Measurements from ENCODE around the gene PDE1C. TPM values are rescaled to one million over a fixed set of nuclear protein-coding genes. Genes with fewer than 3 reads are reported as not detected.

Gene PDE1C
- total RNA-seq, 1 donor from 2014 or later: 15.5 TPM

GRCh38 chr7:31716355-31716754, 353.9 kb downstream of the PDE1C start:
- Histone ChIP-seq H3K4me3 (no peak overlapping the region), H3K27ac (no peak overlapping the region), H3K4me1 (no peaks in the 10 kb centered on the region), H3K27me3 (ENCODE audit: low read depth) (no peaks in the 10 kb centered on the region), H3K36me3 (no peaks in the 10 kb centered on the region), H3K9me3 (no peaks in the 10 kb centered on the region)
- TF ChIP-seq, protein P1, sequence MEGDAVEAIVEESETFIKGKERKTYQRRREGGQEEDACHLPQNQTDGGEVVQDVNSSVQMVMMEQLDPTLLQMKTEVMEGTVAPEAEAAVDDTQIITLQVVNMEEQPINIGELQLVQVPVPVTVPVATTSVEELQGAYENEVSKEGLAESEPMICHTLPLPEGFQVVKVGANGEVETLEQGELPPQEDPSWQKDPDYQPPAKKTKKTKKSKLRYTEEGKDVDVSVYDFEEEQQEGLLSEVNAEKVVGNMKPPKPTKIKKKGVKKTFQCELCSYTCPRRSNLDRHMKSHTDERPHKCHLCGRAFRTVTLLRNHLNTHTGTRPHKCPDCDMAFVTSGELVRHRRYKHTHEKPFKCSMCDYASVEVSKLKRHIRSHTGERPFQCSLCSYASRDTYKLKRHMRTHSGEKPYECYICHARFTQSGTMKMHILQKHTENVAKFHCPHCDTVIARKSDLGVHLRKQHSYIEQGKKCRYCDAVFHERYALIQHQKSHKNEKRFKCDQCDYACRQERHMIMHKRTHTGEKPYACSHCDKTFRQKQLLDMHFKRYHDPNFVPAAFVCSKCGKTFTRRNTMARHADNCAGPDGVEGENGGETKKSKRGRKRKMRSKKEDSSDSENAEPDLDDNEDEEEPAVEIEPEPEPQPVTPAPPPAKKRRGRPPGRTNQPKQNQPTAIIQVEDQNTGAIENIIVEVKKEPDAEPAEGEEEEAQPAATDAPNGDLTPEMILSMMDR (IDR thresholded peaks at IDR 0.05): no peak
- ATAC-seq (no peak), DNase-seq (no peak)
- intact Hi-C loops (cut with DNase I): no loop called here

- intact Hi-C loops (cut with DNase I): no loop called here
- no peak overlapping the region for H3K4me3 ChIP-seq
- TF ChIP-seq, protein P1 (IDR thresholded peaks at IDR 0.05): no peak
Measured at GRCh38 chr7:31710171-31710570, 360.0 kb downstream of the PDE1C start.

DNA sequence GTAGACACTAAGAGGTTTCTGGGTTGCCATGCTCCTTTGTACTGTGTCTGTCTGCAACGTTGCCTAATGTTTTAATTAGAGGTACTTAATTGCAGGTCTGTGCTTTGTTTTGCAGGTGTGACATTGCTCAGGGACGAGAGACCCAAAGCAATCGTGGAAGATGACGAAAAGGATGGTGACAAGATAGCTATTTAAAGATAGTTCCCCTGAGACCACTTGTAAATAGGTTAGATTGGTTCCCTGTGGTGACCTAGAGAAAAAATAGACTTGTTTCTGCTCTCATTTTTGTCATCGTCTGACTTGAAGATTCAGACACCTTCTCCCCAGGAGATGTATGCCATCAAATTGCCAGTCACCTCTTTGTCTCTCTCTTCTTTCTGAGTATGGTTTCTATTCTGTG, 363.1 kb downstream of the PDE1C start:
- TF ChIP-seq, protein P1 (IDR thresholded peaks at IDR 0.05): no peak
- intact Hi-C loops (cut with DNase I): no loop called here
- Histone ChIP-seq H3K9me3 (no peaks in the 10 kb centered on the region), H3K4me1 (no peaks in the 10 kb centered on the region), H3K27me3 (ENCODE audit: low read depth) (no peaks in the 10 kb centered on the region), H3K4me3 (no peak overlapping the region), H3K27ac (no peak overlapping the region), H3K36me3 (no peaks in the 10 kb centered on the region)
- DNase-seq: no peak
- no peak for ATAC-seq

More at GRCh38 chr7:31710171-31710570, 360.0 kb downstream of the PDE1C start:
- Histone ChIP-seq H3K4me1 (no peaks in the 10 kb centered on the region), H3K27ac (no peak overlapping the region), H3K27me3 (ENCODE audit: low read depth) (no peaks in the 10 kb centered on the region), H3K36me3 (no peaks in the 10 kb centered on the region), H3K9me3 (no peaks in the 10 kb centered on the region)
- ATAC-seq: no peak
- DNase-seq: no peak

DNA sequence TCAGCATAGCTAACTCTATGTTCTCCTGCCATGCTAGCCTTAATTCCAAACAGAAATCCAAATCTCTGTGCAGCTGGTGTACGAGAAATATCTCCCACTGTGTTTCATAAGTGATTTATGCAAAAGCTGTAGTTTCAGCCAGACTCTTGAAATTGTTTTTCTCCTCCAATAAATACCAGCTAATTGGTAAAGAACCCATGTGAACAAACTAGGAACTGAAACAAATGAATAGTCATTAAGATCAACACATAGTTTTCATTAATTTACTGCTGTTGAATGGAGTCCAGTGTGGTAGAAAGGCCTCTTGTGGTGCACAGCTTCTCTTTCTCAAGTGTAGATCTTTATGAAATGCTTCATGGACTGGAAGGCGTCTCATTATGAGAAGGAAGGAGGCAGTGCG, 364.8 kb downstream of the PDE1C start:
- ATAC-seq (no peak), DNase-seq (no peak)
- no peaks in the 10 kb centered on the region for H3K36me3 ChIP-seq
- no peaks in the 10 kb centered on the region for H3K9me3 ChIP-seq
- H3K4me3 ChIP-seq: no peak overlapping the region
- H3K27ac ChIP-seq: no peak overlapping the region
- no peaks in the 10 kb centered on the region for H3K4me1 ChIP-seq
- TF ChIP-seq, protein P1 (IDR thresholded peaks at IDR 0.05): no peak
- intact Hi-C loops (cut with DNase I): no loop called here
- H3K27me3 ChIP-seq (ENCODE audit: low read depth): no peaks in the 10 kb centered on the region

DNA sequence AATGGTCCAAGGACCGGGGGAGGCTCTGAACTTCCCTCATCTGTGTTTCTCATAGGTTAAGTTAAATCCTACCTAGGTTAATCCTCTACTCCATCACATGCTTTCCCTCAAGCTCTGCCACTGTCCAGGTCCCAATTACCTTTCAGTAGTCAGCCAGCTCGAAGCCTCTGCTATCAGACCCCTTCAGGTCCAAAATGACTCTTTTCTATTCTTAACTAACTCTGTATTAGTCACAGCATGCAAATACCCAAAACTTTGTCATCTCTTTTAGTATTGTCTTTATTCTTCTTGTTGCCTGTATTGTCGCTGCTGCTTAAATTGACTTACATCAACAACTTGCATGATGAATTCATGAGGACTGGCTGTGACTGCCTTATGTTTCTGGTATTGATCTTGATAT, 367.9 kb downstream of the PDE1C start:
- H3K36me3 ChIP-seq: no peaks in the 10 kb centered on the region
- no peak for ATAC-seq

More for the DNA sequence above, 367.9 kb downstream of the PDE1C start:
- Histone ChIP-seq H3K4me3 (no peak overlapping the region), H3K27me3 (ENCODE audit: low read depth) (no peaks in the 10 kb centered on the region), H3K27ac (no peak overlapping the region), H3K9me3 (no peaks in the 10 kb centered on the region), H3K4me1 (no peaks in the 10 kb centered on the region)
- intact Hi-C loops (cut with DNase I): no loop called here
- no peak for DNase-seq
- TF ChIP-seq, protein P1 (IDR thresholded peaks at IDR 0.05): no peak

Measured in lower lobe of right lung (tissue), 2 donors.